DOHH2 (cell line): ENCODE measurements around the gene CRYBG2.

ENCODE experiments used
- CTCF ChIP-seq: fragments of 200-600 bp; sonication (generic); IDR thresholded peaks from one replicate; pipeline ENCODE4 v1.5.1; 2014; ENCODE audit warnings: antibody characterized with exemption, mild to moderate bottlenecking, low read depth, low read length; ENCODE audit not compliant: poor library complexity, severe bottlenecking
- EZH2phosphoT487 ChIP-seq: fragments of 200-600 bp; sonication (generic); IDR thresholded peaks from 2 replicates; pipeline ENCODE4 v1.6.1; 2017; ENCODE audit warnings: borderline replicate concordance, mild to moderate bottlenecking, antibody characterized with exemption, low read length, moderate library complexity, mixed read lengths

- no peak for TF ChIP-seq CTCF
- TF ChIP-seq EZH2phosphoT487, result no peak
These were observed 47.4 kb downstream of the CRYBG2 start, which contains the start of gene UBXN11 for GRCh38 chr1:26306290-26307229.
